HL-60/S4 treated with phorbol 12-myristate 13-acetate at 8.2 ng/mL for 4 days and 3 days (cell line): ENCODE measurements around the gene E2F3.

Experiments
- in situ Hi-C: fragments of 300-500 bp; cut with MboI; formaldehyde crosslinking; loops from 2 replicates; pipeline ENCODE4 v1.15.0; 2022; ENCODE audit warnings: low sequenced_read_pairs

Gene E2F3

DNA sequence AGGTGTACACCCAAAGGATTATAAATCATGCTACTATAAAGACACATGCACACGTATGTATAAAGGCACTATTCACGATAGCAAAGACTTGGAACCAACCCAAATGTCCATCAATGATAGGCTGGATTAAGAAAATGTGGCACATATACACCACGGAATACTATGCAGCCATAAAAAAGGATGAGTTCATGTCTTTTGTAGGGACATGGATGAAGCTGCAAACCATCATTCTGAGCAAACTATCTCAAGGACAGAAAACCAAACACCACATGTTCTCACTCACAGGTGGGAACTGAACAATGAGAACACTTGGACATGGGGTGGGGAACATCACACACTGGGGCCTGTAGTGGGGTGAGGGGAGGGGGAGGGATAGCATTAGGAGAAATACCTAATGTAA, 123.5 kb downstream of the E2F3 start:
- in situ Hi-C loops = loop anchor here (10.0 to 25.0 kb wide), 2 partner anchors 230 to 438 kb away; no protein-coding TSS in a partner anchor

DNA sequence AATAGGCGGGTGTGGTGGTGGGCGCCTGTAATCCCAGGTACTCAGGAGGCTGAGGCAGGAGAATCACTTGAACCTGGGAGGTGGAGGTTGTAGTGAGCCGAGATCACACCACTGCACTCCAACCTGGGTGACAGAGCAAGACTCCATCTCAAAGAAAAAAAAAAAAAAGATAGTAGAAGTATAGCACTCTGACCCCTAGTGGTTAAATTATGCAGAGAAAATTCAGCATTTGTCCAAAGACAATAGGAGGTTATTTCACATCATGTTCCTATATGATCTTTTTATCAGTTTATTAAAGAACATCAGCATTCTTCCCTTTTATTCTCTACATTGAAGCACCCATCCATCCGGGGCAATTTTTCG, 127.4 kb downstream of the E2F3 start:
- in situ Hi-C loops = loop anchor here (10.0 to 25.0 kb wide), 2 partner anchors 234 to 442 kb away; no protein-coding TSS in a partner anchor

DNA sequence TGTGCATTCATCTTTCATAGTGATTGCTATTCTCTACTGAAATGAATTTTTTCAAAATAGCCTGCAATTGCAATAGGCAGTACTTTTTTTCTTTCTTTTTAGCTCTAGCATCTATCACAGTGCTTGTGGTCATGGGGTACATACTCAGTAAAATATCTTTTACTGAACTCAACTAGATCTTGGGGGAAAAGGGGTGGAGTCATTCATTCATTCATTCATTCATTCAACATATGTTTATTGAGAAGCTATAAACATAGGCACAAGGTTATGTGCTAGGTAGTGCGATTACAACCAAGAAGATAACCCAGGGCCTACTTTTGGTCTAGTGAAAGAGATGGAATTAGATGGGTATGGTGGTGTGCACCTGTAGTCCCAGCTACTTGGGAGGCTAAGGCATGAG, 131.2 kb downstream of the E2F3 start:
- in situ Hi-C loops = loop anchor here (25.0 kb wide), 1 partner anchor 446 kb away; no protein-coding TSS in a partner anchor

DNA sequence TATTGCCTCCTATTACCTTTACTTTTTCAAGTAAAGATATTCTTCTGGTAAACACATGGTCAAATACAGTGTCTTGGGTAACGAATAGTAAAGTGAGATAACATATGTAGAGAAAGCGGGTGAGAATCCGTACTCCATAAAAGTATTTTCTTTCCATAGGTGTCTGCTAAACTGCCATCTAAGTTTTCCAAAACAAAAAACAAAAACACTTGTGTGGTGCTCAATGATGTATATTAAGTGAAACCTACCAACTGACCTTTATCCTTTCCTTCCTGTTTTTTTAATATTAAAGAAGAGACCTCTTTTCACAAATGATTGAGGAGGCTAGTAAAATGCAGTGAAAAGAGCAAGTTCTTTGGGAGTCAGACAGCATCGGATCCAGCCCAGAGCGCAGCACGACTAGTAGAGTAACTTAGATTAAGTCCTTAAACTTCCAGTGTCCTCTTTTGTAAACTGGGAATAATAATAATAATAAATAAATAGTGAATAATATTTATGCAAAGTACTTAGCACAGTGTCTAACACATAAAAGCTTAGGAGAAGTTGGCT, 132.1 kb downstream of the E2F3 start:
- in situ Hi-C loops = loop anchor here (25.0 kb wide), 1 partner anchor 447 kb away; no protein-coding TSS in a partner anchor

DNA sequence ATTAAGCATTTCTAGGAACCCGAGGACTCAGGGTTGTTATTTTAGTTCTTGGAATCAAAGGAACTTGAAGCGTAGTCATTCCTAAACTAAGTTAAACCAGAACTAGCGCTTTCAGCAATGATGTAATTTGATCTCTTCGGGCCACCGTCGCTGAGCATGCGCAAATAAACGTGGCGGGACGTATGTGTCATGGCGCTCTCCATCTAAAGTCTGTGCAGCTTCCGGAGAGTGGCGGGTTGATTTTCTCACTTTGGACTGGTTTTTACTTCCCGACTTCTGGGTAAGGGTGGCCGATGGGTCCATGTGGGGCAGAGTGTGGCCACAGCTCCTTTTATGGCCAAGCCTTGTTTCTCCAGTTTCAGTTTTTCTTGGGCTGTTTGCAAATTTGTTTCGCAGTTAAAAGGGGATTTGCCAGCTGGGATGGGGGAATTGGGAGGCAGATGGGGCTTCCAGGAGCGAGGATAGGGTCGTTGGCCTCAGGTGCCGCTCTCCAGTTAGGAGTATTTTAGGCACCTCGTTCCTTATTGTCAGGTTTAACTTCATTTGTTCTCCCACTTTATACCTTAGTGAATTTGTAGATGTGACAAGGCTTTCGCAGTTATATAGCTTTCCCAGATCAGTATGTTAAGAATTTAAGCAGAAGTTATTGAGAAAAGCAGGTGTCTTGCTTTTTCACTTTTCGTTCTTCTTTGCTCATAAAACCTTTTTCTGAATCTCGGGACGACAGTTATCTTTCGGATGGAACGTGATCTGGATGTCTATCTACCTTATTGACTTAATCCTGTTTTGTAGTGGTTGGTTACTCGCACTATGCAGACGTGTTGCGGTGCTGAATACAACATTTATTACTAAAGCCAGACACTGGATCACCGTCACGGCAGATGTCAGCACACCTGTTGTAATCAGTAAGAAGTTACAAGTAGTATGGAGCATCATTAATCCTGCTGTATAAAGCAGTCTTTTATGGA, 132.9 kb downstream of the E2F3 start, which contains the start of gene CDKAL1:
TSS of gene CDKAL1 (plus strand) at position 163 of the 968 bp plus-strand sequence. CDS start 11,894 bp downstream, outside the sequence.
- in situ Hi-C loops = loop anchor here (25.0 kb wide), 1 partner anchor 447 kb away; no protein-coding TSS in a partner anchor

DNA sequence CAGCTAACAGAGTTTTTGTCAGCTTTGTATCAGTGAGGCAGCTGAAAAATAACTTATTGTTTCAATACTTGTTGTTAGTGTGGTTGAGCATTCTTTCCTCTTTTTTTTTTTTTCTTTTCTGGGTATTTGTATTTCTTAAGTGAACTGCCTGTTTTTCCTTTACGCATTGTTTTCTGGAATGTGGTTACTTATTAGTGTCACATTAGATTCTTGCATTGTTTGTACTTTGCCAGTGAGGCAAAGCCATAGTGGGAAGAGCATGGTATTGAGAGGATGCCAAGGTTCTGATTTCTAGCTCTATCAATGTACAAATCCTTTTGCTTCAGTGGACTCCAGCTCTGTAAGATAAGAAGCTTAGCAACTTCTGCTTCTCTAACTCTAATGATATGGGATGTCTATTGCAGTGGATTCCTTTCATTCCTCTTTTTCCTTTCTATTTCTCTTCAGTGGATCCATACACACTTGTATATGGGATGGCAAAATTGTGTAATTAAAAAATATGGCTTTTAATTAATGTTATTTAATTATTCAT, 136.5 kb downstream of the E2F3 start:
- in situ Hi-C loops = loop anchor here (25.0 kb wide), 1 partner anchor 451 kb away; no protein-coding TSS in a partner anchor

DNA sequence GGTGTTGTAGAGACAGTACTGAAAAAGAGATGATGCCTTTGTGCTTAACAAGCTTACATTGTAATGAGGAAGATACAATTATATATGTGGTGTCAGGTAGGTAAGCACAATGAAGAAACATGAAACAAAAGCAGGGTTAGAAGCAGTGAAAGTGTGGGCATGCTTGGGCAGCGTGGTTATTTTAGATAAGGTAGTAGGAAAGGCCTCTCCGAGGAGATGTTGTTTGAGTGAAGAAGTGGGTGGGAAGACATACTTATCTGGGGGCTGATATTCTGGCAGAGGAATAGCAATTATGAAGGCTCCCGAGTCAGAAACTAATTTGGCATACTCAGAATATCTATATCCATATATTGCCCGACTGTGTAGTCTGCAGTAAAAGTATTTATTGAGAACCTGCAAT, 137.2 kb downstream of the E2F3 start:
- in situ Hi-C loops = loop anchor here (25.0 kb wide), 1 partner anchor 452 kb away; no protein-coding TSS in a partner anchor

DNA sequence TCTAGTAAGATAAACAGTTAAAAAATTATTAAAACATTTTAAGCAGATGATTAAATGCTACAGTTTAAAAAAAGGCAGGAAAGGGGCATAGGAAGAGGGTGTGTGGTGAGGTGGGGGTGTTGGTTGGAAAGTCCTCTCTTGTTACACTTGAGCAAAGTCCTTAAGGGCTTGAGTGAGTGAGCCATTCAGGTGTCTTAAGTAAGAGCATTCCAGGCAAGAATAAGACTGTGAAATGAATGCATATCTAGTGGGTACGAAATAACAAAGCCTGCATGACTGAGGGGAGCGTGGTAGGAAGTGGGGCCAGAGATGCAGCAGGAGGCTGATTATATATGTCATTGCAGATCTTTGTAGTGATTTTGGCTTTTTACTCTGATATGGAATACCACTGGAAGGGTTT, 137.7 kb downstream of the E2F3 start:
- in situ Hi-C loops = loop anchor here (25.0 kb wide), 1 partner anchor 452 kb away; no protein-coding TSS in a partner anchor

DNA sequence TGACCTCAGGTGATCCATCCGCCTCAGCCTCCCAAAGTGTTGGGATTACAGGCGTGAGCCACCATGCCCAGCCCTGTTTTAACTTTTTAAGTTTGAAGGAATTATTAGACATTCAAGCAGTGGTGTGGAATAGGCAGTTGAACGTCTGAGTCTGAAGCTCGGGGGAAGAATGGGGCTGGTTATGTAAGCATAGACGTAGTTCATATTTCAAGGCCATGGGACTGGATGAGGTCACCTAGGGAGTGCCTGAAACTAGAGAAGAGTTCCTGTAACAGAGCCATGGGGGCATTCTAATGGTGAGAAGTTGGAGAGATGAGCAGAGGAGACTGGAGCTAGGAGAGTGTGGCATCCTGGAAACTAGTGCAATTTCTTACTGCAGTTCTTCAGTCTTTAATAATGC, 139.0 kb downstream of the E2F3 start:
- in situ Hi-C loops = loop anchor here (25.0 kb wide), 1 partner anchor 453 kb away; no protein-coding TSS in a partner anchor

DNA sequence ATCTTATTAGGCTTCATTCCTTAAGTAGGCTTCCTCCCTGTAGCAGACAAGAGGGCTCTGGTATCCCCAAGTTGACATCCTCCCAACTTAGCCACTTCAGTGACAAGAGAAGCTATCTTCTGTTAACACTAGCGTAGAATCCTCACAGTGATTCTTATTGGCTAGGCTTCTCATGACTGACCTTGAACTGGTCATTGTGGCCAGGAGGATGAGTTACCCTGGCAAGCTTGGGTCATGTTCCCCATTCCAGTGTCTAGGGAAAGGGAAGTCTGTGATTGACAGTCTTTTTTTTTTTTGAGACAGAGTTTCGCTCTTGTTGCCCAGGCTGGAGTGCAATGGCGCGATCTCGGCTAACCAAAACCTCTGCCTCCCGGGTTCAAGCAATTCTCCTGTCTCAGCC, 139.7 kb downstream of the E2F3 start:
- in situ Hi-C loops = loop anchor here (25.0 kb wide), 1 partner anchor 454 kb away; no protein-coding TSS in a partner anchor

DNA sequence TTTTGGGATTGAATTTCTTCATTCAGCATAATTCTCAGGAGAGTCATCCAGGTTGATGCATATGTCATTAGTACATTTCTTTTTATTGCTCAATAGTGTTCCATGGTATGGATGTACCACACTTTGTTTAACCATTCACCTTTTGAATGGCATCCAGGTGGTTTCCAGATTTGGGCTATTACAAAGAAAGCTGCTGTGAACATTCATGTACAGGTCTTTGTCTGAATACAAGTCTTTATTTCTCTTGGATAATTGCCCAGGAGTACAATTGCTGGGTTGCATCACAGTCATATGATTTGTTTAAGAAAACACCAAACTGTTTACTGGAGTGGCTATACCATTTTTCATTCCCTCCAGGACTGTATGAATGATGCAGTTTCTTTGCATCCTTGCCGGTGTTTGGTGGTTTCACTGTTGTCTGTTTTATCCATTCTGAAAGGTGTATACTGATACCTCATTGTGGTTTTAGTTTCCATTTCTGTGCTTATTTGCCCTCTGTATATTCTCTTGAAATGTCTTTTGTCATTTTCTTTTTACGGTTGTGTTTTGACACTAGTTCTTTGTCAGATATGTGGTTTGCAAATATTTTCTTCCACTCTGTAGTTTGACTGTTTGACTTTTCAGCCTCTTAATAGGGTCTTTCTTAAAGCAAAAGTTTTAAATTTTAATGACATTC, 141.4 kb downstream of the E2F3 start:
- in situ Hi-C loops = loop anchor here (25.0 kb wide), 1 partner anchor 456 kb away; no protein-coding TSS in a partner anchor
